HG02759 (cell line): ENCODE measurements around the gene GAREM1.
"Not testable (repeated sequence)": the region's sequence is repeated elsewhere in the genome, so short reads cannot be mapped to it uniquely, and the experiment has no call there.

Experiments
- ATAC-seq: cut with Tn5 transposase; IDR thresholded peaks from one replicate; pipeline ENCODE4 v1.9.1; 2021; ENCODE audit warnings: mild to moderate bottlenecking, moderate library complexity; ENCODE audit not compliant: unreplicated experiment

Gene GAREM1

DNA sequence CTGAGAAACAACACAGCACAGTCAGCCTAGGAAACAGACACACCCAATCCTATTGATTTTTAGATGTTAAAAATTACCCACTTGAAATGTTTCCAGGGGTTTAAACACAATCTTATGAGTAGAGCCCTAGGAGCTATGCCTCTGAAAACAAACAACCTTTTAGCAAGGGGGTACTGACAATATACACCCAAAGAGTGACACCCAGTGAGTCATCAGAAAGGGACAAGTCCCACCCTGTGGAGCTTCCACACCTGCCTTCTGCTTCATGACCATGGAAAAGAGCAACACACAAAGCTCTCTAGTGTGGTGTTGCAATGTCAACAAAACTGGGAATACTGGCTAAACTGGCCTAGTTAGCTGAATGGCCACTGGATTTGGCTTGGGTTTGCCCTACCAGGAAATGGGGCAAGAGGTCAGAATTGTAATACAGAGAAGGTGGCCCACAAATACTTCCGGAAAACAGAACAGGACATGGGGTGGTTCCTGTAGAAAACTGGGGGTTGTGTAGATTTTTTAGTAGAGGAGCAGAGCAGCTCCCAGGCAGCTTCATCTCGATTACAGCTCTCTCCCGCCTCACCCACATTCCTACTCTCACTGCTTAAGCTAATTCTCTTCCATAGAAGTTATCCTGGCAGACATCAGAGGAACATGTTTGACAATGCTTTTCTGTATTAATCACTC lies 98.2 kb downstream of the GAREM1 start:
- ATAC-seq, result no peak

DNA sequence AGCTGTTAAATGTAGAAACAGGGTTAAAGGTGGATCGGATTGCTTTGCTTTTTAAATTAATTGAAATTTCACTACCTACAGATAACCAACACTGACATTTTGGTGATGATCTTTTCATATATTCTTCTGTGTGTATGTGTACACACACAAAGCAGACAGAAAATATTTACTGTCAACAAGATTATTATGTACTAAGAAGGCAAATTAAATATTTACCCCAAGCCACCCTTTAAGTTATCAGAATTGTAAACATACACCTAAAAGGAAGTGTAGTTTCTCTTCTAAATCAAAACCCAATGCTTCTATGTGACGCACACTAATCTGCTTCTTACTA lies 98.7 kb downstream of the GAREM1 start:
- ATAC-seq, result no peak

DNA sequence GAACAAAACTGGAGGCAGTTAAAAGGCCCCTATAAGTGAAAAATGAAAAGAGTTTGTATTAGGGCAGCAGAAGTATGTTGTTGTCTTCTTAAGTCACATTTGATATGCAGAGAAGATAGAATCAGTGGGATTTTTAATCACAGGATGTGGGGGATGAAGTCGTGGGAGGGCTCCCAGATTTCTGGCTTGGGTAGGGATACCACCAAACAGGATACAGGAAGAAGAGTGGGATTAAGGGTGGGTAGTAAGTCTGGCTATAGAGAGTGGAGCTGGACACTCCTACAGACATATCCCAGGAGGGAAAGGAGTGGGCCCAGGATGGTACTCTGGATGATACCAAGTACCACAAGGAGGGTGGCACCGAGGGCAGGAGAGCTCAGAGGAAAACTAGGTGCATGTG lies 99.3 kb downstream of the GAREM1 start:
- no peak for ATAC-seq

DNA sequence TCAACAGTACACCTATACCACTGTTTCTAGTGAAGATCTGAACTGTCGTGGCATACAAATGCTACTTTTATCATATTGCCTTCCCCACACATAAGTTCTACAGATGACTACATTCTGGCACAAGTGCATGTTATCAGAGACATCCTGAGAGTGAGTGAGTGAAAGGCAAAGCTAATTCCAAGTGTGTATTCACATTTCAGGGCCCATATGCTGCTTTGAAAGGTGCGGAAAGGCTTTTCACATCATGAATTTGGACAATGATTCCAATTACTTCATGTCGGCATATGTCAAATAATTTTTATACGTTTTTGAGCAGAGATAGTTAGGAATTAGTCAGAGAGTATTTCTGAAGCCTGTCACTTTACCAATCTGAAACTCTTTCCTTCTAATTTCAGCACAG lies 101.7 kb downstream of the GAREM1 start:
- no peak for ATAC-seq

DNA sequence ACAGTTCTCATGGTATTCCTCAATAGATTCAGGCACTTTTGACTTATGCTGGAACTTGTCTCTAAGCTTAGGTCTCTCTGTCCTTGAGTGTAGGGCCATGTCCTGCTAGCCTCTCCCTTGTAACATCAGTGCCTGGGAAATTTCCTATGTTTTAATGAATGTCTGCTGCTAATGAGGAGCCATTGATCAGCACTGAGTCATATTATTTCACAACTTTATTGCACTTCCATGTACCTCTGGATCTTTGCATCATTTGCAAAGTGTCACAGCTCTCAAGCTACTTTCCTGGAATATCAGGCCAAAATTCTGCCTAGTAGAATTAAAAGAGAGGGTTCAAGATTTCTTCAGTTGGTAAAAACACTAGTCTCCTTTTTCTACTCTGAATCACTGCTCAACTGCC lies 102.5 kb downstream of the GAREM1 start:
- no peak for ATAC-seq

DNA sequence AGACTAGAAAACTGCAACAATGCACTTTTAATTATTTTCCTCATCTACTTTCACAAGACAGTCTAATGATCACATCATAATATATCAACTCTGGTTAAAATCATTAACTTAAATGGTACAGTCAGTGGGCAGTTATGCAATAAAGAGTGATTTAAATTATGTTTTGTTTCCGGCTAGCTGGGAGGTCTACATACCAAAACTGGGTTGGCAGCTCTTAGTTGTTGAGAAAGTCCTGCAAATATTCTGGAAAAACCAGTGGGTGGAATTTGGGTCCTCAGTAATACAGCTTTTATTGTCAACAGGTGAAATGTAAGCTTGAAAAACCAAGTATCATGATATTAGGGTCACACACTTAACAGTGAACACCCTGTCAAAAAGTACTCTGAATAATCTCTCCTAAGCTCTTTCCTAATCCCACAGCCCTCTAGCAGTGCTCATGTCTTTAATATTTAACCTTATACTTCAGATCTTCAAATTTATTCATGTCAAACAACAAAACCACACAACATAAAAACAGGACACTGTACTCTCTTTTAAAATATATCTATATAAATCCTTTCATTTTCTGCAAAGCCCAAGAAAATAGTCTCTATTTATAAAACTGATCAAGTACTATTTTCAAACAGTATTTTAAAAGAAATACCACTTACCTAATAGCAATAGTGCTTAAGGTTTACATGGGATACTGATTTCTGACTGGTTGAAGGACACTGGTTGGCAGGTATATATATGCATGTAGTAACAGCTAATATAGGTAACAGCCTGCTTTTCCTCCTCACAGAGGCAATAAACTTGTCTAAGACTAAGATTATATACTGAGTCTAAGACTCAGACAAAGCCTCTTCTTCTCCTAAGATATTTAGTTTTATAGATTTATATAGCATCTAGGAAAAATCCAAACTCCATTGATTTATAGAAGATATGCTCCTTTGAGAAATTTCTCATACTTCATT lies 103.8 kb downstream of the GAREM1 start:
- ATAC-seq, result no peak

DNA sequence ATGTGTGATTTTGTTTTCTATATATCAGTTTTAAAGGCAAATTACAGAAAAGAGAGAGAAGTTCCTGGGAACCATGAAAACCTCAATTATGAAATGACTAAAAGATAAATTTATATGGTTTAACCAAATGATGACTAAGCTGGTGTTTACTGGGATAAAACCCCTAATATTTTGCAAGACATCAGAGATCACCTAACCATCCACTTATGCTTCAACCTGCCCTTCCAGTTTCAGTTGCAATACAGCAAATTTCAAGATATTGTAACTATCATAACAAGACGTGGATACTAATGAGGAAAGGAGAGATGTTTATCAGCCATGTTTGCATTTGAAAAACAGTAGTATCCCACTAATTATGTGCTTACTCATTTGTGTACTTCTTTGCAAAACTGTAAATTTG lies 108.2 kb downstream of the GAREM1 start:
- ATAC-seq, result no peak

DNA sequence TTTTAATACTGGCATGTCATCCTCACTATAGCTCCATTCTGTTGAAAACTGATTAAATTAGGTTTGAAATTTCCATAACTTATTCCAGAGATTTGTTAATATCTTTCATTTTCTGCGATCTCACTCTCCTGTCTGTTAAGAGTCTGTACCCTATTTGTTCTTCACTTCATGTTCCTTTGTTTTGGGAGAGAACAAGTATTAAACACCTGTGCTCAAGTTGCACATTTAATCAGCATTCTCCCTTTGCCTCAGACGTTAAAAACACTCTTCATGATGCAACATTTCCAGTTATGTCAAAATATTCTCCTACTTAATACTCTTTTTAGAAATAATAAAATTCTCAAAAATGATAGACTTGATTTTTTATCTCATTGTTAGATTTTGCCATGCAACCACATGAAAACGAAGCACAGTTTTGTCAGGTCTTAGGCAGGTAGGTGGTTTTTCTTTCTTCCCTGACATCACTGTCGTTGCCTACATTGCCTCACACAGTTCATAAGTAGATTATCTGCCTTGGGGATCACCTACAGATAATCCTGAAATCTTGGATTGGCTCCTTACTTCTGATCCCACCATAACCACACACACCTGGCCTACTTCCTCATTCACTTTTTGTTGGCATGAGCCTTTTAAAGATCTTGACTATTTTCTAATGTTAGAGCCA lies 109.9 kb downstream of the GAREM1 start:
- ATAC-seq, result no peak

DNA sequence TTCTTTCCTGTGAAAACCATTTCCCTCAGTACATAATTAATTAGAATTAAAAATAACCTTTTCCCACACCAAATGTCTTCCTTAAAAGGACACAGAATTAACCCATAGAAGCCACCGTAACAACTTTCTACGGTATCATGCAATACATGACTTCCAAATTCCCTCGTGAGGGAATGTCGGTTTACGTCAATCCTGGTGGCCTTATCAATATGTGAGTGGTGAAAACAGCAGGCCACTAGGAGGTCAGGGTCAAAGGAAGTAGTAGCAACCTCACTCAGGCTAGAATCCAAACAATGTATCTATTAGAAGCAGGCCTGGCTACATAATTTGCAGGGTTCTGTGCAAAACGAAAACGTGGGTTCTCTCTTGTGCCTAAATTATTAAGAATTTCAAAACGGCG lies 112.2 kb downstream of the GAREM1 start:
- no peak for ATAC-seq

DNA sequence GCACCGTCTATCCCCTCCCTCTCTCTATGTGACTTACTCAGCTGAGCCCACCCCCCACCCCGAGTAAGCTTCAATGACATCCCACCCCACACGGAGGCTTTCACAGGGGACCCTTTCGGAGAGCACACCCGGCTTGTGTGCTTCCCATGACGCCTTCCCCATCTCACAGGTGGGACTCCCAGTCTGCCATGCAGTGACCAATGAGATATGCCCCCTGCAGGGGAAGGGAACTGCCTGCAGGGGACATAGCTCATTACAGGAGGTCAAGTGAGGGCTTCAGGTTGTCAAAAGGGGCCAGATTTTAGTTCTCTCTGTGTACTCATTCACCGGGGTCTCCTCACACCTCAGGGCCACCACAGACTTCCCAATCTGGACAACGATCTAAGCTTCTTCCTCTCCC lies 112.6 kb downstream of the GAREM1 start:
- ATAC-seq, result no peak

DNA sequence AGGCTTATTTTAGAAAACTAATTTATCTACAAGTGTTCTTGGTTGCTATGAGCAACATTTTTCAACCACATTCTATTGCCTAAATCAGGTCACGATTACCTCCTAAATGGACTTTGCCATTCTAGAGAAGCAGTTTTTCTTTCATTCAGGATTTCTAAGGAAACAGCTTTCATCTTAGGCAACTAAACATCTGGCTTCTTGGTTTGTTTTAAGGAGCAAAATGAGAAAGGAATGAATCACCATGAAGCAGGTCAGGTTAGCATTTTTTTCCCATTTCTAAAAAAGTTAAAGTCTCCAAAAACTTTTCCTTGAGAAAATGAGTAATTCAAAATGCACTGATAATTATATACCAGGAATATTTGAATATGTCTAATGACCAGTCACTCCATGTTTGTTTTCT lies 114.8 kb downstream of the GAREM1 start:
- no peak for ATAC-seq

DNA sequence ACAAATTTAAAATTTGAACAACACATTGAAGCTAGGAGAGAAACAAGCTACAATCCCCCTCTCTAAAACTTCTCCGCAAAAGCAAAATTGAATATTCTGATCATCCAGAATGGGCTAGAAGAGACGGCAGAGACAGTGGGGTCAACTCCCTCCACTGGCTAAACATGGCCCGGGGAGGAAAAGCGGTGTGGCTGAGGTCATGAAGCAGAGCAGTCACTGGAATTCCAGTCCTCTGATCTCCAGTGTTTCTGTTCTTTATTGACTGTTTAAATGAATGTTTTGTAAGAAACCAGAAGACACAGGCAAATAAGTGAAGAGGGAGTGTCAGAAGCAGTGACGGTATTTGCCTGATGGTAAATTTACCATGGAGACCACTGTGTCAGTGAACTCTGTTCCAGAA lies 116.2 kb downstream of the GAREM1 start:
- ATAC-seq, result no peak

DNA sequence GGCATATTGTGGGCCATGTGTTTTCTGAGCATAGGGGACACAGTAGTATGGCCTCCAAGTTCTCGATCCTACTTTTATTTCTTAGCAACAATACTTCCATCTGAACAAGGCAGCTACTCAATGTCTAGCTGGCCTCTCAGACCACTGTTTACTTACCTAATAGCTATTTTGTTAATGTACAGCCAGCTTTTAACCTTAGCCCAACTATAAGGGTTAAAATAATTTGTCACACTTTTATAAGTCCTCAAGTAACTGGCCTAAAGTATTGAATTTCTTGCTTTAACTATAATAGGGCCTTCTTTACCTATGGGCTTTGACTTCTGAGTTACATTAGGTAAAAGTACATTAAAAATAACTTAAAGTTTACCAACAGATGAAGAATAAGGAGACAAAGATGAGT lies 117.4 kb downstream of the GAREM1 start:
- no peak for ATAC-seq

DNA sequence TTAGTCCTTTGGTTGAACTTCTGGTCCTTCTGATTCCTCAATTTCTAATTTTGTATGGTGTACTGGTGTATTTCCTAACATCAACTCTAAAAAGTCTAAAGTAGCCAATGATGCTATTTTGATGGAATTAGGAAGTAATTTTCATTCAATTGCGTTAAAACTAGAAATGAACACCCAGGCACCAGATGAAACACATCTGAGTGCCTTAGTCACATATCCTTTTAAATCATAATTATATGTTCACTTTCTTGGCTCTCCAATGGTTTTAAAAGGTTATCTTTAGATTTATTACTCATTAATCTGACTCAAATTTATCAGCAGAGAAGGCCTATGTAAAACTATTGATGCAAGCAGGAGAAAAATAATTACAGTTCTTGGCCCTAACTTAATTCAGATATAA lies 119.7 kb downstream of the GAREM1 start:
- no peak for ATAC-seq

DNA sequence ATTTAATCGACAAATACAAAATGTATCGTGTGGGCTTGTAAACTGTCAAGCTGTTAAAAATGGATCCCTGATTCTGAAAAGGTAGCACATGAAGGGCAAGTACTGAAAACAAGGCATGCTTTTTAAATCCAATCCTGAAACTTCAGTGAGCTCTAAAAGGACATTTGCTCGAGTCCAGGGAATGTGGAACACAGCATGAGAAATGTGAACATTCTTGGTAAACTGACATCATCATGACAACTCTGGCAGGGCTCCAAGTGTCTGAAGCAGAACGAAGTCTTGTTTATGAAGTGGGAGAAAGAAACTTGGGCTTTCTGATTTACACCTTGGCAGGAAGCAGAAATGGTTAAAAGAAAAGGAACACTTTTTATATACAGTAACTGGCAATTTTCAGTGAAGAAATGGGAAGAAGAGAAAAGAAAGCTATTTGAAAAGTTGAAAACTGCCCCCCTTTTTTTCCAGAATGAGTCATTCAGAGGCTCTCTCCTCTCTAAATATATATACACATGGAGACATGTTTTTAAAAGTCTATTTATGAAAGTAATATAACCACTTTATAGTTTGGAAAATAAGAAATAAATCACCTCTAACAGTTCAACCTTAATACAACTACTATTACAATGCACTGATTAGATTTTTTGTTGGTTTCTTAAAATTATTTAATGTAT lies 120.8 kb downstream of the GAREM1 start:
- ATAC-seq, result no peak

DNA sequence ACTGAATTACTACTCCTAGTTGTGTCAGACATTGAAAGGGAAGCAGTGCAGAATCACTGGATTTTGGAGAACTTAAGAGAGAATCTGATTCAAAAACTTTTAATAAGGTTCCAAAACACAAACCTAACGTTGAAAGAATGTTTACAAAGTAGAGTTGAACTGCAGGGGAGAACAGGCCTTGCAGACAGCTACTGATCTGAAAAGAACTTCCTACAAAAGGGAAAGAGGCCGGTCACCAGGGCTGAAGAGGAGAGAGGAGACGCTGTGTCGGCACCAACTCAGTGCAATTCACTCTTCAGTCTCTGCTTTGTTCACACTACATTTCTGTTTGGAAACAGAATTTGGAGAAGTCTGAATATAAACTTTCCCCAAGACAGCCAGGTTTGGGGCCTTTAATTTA lies 124.0 kb downstream of the GAREM1 start:
- ATAC-seq, result no peak

DNA sequence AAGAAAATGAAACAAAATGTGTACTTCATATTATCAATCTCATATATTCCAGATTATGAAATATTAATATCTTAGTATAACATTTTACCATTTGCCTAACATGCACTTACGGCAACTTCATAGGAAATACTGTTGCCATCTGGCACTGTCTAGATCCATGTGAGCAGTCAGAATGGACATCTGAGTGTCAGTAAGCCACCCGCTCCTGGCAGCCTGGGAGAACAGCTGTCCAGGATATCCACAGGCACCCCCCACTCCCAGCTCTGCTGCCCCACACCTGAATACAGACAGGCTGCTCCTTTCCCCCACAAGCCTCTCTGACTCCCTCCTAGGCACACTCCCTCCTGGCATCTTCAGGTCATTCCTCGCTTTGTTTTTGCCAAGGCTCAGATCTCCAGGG lies 127.0 kb downstream of the GAREM1 start:
- no peak for ATAC-seq

DNA sequence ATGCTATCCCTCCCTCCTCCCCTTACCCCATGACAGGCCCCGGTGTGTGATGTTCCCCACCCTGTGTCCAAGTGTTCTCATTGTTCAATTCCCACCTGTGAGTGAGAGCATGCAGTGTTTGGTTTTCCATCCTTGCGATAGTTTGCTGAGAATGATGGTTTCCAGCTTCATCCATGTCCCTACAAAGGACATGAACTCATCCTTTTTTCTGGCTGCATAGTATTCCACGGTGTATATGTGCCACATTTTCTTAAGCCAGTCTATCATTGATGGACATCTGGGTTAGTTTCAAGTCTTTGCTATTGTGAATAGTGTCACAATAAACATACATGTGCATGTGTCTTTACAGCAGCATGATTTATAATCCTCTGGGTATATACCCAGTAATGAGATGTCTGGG lies 129.6 kb downstream of the GAREM1 start:
- not testable (repeated sequence) for ATAC-seq

DNA sequence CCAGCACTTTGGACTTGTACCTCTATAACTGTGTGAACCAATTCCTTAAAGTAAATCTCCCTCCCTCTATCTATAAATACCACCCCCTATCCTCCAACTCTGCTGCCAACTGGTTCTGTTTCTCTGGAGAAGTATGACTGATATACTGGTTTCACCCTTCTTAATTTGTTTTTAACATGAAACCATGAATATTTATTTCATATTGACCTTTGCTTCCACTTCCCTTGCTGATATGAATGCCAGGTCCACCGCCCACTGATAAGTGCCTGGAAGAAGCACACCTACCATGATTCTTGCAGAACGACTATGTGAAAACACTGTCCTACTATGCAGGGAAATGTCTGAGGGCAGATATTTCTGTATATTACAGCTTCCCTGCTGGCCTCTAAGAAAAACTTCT lies 131.6 kb downstream of the GAREM1 start:
- ATAC-seq, result no peak

DNA sequence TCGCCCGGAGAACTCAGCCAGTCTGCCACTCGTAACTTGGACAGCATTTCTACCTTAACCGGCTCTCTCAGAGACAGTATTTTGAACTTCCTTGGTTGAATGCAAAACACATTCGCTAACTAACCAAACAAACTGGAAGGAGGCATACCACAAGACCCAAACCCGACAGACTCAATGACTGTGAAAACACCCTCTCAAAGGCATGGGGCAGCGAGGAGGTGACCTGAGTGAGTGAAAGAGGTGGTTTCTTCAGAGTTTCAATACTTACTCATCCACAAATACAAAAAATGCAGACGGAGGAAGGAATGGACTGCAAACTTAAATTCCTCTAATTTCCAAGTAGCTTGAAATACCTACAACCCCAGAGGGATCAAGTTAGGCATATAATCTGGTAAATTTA lies 132.9 kb downstream of the GAREM1 start:
- no peak for ATAC-seq

DNA sequence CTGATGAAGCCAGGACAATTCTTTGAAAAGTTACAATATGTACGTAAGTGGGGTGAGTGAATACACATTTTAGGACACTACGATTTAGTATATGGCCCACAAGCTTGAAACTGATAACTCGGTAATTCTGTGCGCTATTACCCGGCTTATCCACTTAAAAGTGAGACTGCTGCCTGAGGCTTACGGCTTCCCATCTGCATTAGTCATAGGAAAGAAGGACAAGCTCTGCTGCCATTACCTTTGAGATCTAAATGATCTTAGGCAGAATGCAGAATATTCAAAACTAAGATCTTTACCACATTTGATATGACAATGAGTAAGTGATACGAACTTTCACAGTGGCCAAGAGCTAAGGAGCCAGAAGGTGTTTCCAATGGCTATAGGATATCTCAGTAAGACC lies 133.3 kb downstream of the GAREM1 start:
- no peak for ATAC-seq
